DOHH2 (cell line): ENCODE results near the gene ATAD2B.

Source experiments
- CTCF ChIP-seq: fragments of 200-600 bp; sonication (generic); IDR thresholded peaks from one replicate; pipeline ENCODE4 v1.5.1; 2014; ENCODE audit warnings: antibody characterized with exemption, mild to moderate bottlenecking, low read depth, low read length; ENCODE audit not compliant: poor library complexity, severe bottlenecking
- EZH2phosphoT487 ChIP-seq: fragments of 200-600 bp; sonication (generic); IDR thresholded peaks from 2 replicates; pipeline ENCODE4 v1.6.1; 2017; ENCODE audit warnings: borderline replicate concordance, mild to moderate bottlenecking, antibody characterized with exemption, low read length, moderate library complexity, mixed read lengths

- TF ChIP-seq CTCF (no peak), EZH2phosphoT487 (no peak)
Measured at GRCh38 chr2:23751747-23752265, 175.1 kb downstream of the ATAD2B start.
